ENCODE results near the gene OR51V1. TPM values are rescaled to one million over a fixed set of nuclear protein-coding genes. Genes with fewer than 3 reads are reported as not detected.

The OR51V1 gene
- total RNA-seq, 4 donors from 2014 or later: not detected

DNA sequence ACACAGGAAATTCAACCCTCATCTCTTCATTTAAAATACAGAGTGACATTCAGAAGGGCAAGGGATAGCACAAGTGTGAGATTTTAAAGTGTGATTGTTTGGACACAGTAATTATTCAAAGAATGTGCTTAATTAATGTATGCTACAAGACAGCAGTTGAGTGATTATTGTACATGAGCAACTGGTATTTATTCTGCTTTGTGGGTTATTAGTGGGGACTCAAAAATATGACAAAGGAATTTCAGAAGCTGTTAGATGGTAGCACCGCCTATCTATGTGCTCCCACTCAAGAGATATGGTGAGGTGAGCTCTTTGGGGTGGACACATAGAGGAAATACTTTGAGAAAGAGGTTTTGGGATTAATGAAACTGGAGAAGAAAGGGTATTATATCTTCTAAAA lies 39.6 kb upstream of the OR51V1 start:
- WGBS, 2 donors: 86 to 92% methylated on average over 1 of the region's 1 CpG
- H3K4me3 ChIP-seq (ENCODE audit: low read depth, poor library complexity, severe bottlenecking): no peak overlapping the region
- no peak for DNase-seq (ENCODE audit: low spot score in 2 of 2)
- TF ChIP-seq, protein P1, sequence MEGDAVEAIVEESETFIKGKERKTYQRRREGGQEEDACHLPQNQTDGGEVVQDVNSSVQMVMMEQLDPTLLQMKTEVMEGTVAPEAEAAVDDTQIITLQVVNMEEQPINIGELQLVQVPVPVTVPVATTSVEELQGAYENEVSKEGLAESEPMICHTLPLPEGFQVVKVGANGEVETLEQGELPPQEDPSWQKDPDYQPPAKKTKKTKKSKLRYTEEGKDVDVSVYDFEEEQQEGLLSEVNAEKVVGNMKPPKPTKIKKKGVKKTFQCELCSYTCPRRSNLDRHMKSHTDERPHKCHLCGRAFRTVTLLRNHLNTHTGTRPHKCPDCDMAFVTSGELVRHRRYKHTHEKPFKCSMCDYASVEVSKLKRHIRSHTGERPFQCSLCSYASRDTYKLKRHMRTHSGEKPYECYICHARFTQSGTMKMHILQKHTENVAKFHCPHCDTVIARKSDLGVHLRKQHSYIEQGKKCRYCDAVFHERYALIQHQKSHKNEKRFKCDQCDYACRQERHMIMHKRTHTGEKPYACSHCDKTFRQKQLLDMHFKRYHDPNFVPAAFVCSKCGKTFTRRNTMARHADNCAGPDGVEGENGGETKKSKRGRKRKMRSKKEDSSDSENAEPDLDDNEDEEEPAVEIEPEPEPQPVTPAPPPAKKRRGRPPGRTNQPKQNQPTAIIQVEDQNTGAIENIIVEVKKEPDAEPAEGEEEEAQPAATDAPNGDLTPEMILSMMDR (IDR thresholded peaks at IDR 0.05): no peak
- TF ChIP-seq POLR2A (IDR thresholded peaks at IDR 0.05): no peak
- intact Hi-C loops (cut with DNase I; ENCODE audit: low total_unique reads): no loop called here

DNA sequence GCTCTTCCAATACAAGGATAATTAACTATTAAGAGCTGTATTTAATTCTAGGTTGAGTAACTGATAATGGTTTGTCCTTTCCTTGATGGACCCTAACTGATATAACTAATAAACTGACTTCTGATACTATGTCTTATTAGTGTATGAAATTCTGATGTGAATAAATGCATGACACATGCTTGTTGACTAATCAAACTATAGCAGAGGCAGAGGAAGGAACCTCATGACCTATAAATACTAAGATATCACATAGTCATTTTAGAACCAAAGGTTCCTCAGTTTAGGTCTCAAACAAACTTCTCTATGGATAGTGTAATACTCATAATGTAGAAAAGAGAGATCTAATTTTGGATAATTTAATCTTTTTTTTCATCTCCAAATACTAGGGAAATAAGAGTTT lies 38.6 kb upstream of the OR51V1 start:
- TF ChIP-seq, protein P1 (IDR thresholded peaks at IDR 0.05): no peak
- no peak for TF ChIP-seq POLR2A (IDR thresholded peaks at IDR 0.05)
- intact Hi-C loops (cut with DNase I; ENCODE audit: low total_unique reads): no loop called here
- DNase-seq (ENCODE audit: low spot score in 2 of 2): no peak
- H3K4me3 ChIP-seq (ENCODE audit: low read depth, poor library complexity, severe bottlenecking): no peak overlapping the region

DNA sequence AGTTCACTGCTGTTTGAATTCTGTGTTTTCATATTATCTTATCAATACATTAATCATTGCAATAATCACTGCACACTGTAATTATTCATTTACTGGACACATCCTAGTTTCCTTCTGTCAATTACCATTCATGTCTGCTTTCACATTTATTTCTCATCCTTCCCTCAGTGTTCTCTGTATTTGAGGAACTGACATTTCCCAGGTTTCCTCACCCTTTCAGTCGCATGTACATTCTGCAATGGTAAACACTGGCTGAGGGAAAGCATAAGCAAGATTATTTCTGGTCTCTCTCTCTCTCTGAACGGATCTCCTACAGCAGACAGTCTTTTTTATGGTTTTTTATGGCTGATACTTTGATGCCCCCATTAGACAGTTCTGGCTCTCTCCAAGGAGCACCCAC lies 38.0 kb upstream of the OR51V1 start:
- H3K4me3 ChIP-seq (ENCODE audit: low read depth, poor library complexity, severe bottlenecking): no peak overlapping the region
- no peak for DNase-seq (ENCODE audit: low spot score in 2 of 2)
- WGBS, 2 donors: 43 to 51% methylated on average over 2 of the region's 2 CpGs
- intact Hi-C loops (cut with DNase I; ENCODE audit: low total_unique reads): no loop called here
- TF ChIP-seq, protein P1 (IDR thresholded peaks at IDR 0.05): no peak
- TF ChIP-seq POLR2A (IDR thresholded peaks at IDR 0.05): no peak

DNA sequence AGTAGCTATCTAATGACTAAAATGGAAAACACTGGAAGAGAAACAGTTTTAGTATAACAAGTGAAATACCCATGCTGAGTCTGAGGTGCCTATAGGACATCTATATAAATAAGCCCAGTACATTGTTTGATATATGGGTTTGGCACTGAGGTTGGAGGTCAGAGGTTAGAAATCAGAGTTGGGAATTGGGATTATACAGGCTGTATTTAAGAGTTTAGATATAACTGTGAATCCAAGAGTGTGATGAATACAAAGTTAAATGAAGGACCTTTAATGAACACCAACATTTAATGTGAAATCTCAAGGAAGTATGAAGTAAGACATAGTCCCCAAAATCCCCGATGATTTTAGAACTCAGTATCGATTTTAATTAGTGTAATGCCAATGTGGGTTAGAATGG lies 36.9 kb upstream of the OR51V1 start:
- DNase-seq (ENCODE audit: low spot score in 2 of 2): no peak
- no peak for TF ChIP-seq POLR2A (IDR thresholded peaks at IDR 0.05)
- TF ChIP-seq, protein P1 (IDR thresholded peaks at IDR 0.05): no peak
- WGBS, 2 donors: 40 to 92% methylated on average over 2 of the region's 2 CpGs
- intact Hi-C loops (cut with DNase I; ENCODE audit: low total_unique reads): no loop called here
- no peak overlapping the region for H3K4me3 ChIP-seq (ENCODE audit: low read depth, poor library complexity, severe bottlenecking)

DNA sequence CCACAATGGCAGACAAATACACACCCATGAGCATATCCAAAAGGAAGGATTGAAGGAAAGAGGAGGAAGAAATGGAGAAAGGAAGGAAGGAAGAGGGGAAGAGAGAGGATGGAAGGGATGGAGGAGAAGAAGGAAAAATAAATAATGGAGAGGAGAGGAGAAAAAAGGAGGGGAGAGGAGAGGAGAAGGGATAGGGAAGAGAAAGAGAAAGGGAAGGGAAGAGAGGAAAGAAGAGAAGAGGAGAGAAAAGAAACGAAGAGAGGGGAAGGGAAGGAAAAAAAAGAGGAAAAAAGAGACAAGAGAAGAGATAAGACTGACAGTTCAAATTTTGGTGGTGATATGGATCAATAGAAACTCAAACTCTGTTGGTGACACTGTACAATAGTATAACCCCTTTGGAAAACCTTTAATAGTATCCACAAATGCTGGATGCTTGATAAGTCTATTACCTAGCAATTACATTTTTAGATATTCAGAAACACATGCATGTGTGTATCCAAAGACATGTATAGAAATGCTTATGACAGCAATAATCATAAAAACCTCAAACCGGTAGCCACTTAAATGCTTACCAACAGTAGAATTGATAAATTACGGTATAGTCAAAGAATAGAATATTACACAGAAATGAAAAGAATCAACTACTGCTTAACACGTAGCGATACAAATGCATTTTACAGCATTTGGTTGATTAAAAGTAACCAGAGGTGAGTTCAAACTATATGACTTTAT lies 35.0 kb upstream of the OR51V1 start:
- 90% methylated on average over 5 of the region's 5 CpGs for WGBS, 2 donors
- H3K4me3 ChIP-seq (ENCODE audit: low read depth, poor library complexity, severe bottlenecking): no peak overlapping the region
- intact Hi-C loops (cut with DNase I; ENCODE audit: low total_unique reads): no loop called here
- no peak for TF ChIP-seq POLR2A (IDR thresholded peaks at IDR 0.05)
- TF ChIP-seq, protein P1 (IDR thresholded peaks at IDR 0.05): no peak
- DNase-seq (ENCODE audit: low spot score in 2 of 2): no peak

- H3K4me3 ChIP-seq (ENCODE audit: low read depth, poor library complexity, severe bottlenecking): no peak within 1 kb of the TSS
- no peak for DNase-seq (ENCODE audit: low spot score in 2 of 2)
- TF ChIP-seq, protein P1 (IDR thresholded peaks at IDR 0.05): no peak
- no peak for TF ChIP-seq POLR2A (IDR thresholded peaks at IDR 0.05)
- intact Hi-C loops (cut with DNase I; ENCODE audit: low total_unique reads): no loop called here
- 43 to 63% methylated on average over 2 of the region's 2 CpGs for WGBS, 2 donors
Observed at GRCh38 chr11:5234381-5234834, 33.9 kb upstream of the OR51V1 start, which contains the start of gene HBD. HBD (minus strand) TSS chr11:5234483; CDS start chr11:5234433, 50 bp downstream.
